ENCODE measurements around the gene NSUN4.
A peak's percentile ranks its signal among the peaks of the same experiment; 100 is the strongest.
"Not testable (repeated sequence)": the region's sequence is repeated elsewhere in the genome, so short reads cannot be mapped to it uniquely, and the experiment has no call there.

The NSUN4 gene

GRCh38 chr1:46317323-46317722 lies 23.3 kb upstream of the NSUN4 start:
- H3K27me3 Mint-ChIP-seq = no peaks in the 10 kb centered on the region
- peaks cover 48% of the 10 kb centered on the region for H3K36me3 Mint-ChIP-seq
- H3K4me3 Mint-ChIP-seq = no peak overlapping the region
- H3K27ac Mint-ChIP-seq = no peak overlapping the region
- H3K9me3 Mint-ChIP-seq = no peaks in the 10 kb centered on the region
- no peak for ATAC-seq
- H3K4me1 Mint-ChIP-seq = peaks cover 25% of the 10 kb centered on the region

GRCh38 chr1:46319301-46319700 lies 21.3 kb upstream of the NSUN4 start:
- not testable (repeated sequence) for H3K27ac Mint-ChIP-seq, H3K27me3 Mint-ChIP-seq, ATAC-seq, H3K4me3 Mint-ChIP-seq, H3K9me3 Mint-ChIP-seq
- H3K4me1 Mint-ChIP-seq = peaks cover 33% of the 10 kb centered on the region
- H3K36me3 Mint-ChIP-seq = peaks cover 47% of the 10 kb centered on the region

- not testable (repeated sequence) for H3K9me3 Mint-ChIP-seq, H3K4me3 Mint-ChIP-seq, H3K27me3 Mint-ChIP-seq, ATAC-seq
- Mint-ChIP-seq H3K27ac (peak overlapping the region; percentile 81), H3K4me1 (peaks cover 38% of the 10 kb centered on the region), H3K36me3 (peaks cover 44% of the 10 kb centered on the region)
Observed at GRCh38 chr1:46319960-46320914, 20.4 kb upstream of the NSUN4 start.

GRCh38 chr1:46322191-46322590 lies 18.4 kb upstream of the NSUN4 start:
- Mint-ChIP-seq H3K36me3 (peaks cover 43% of the 10 kb centered on the region), H3K4me1 (peaks cover 53% of the 10 kb centered on the region), H3K4me3 (peak overlapping the region; percentile 69), H3K27ac (peak overlapping the region; percentile 81)
- not testable (repeated sequence) for H3K27me3 Mint-ChIP-seq, H3K9me3 Mint-ChIP-seq, ATAC-seq

GRCh38 chr1:46325285-46326076 lies 15.1 kb upstream of the NSUN4 start:
- H3K9me3 Mint-ChIP-seq, H3K27me3 Mint-ChIP-seq: not testable (repeated sequence)
- Mint-ChIP-seq H3K4me3 (peak overlapping the region; percentile 77), H3K36me3 (peaks cover 61% of the 10 kb centered on the region), H3K27ac (peak overlapping the region; percentile 100), H3K4me1 (peaks cover 63% of the 10 kb centered on the region)
- peak; percentile 51 for ATAC-seq

- H3K27me3 Mint-ChIP-seq, H3K9me3 Mint-ChIP-seq, ATAC-seq: not testable (repeated sequence)
- peaks cover 72% of the 10 kb centered on the region for H3K4me1 Mint-ChIP-seq
- peaks cover 55% of the 10 kb centered on the region for H3K36me3 Mint-ChIP-seq
- H3K4me3 Mint-ChIP-seq = peak overlapping the region; percentile 60
- H3K27ac Mint-ChIP-seq = peak overlapping the region; percentile 61
Observed at GRCh38 chr1:46328182-46328581, 12.4 kb upstream of the NSUN4 start.

GRCh38 chr1:46329807-46330206 lies 10.8 kb upstream of the NSUN4 start:
- not testable (repeated sequence) for H3K27me3 Mint-ChIP-seq, H3K9me3 Mint-ChIP-seq, ATAC-seq
- Mint-ChIP-seq H3K27ac (peak overlapping the region; percentile 100), H3K4me3 (peak overlapping the region; percentile 99), H3K4me1 (peaks cover 77% of the 10 kb centered on the region), H3K36me3 (peaks cover 46% of the 10 kb centered on the region)

GRCh38 chr1:46330381-46330780 lies 10.2 kb upstream of the NSUN4 start:
- peaks cover 40% of the 10 kb centered on the region for H3K36me3 Mint-ChIP-seq
- H3K4me3 Mint-ChIP-seq = peak overlapping the region; percentile 99
- not testable (repeated sequence) for H3K27me3 Mint-ChIP-seq, ATAC-seq, H3K9me3 Mint-ChIP-seq
- H3K4me1 Mint-ChIP-seq = peaks cover 71% of the 10 kb centered on the region
- peak overlapping the region; percentile 100 for H3K27ac Mint-ChIP-seq

GRCh38 chr1:46331786-46332540 lies 8.6 kb upstream of the NSUN4 start:
- peak; percentile 80 for ATAC-seq
- peaks cover 60% of the 10 kb centered on the region for H3K4me1 Mint-ChIP-seq
- peak overlapping the region; percentile 99 for H3K4me3 Mint-ChIP-seq

GRCh38 chr1:46333300-46334029 lies 7.1 kb upstream of the NSUN4 start:
- peak overlapping the region; percentile 100 for H3K27ac Mint-ChIP-seq
- H3K27me3 Mint-ChIP-seq = no peaks in the 10 kb centered on the region
- no peaks in the 10 kb centered on the region for H3K9me3 Mint-ChIP-seq
- H3K36me3 Mint-ChIP-seq = peaks cover 27% of the 10 kb centered on the region
- H3K4me3 Mint-ChIP-seq = peak overlapping the region; percentile 48
- peaks cover 52% of the 10 kb centered on the region for H3K4me1 Mint-ChIP-seq
- peak; percentile 72 for ATAC-seq

More at GRCh38 chr1:46331786-46332540, 8.6 kb upstream of the NSUN4 start:
- not testable (repeated sequence) for H3K27me3 Mint-ChIP-seq, H3K9me3 Mint-ChIP-seq
- H3K27ac Mint-ChIP-seq = peak overlapping the region; percentile 100
- peaks cover 37% of the 10 kb centered on the region for H3K36me3 Mint-ChIP-seq

- no peak for ATAC-seq
Observed at GRCh38 chr1:46334030-46334384, 6.6 kb upstream of the NSUN4 start.

GRCh38 chr1:46335081-46335480 lies 5.5 kb upstream of the NSUN4 start:
- no peaks in the 10 kb centered on the region for H3K9me3 Mint-ChIP-seq
- no peak for ATAC-seq
- H3K27ac Mint-ChIP-seq = no peak overlapping the region
- H3K36me3 Mint-ChIP-seq = peaks cover 17% of the 10 kb centered on the region
- H3K4me1 Mint-ChIP-seq = peaks cover 55% of the 10 kb centered on the region
- H3K27me3 Mint-ChIP-seq = no peaks in the 10 kb centered on the region
- no peak overlapping the region for H3K4me3 Mint-ChIP-seq

More at GRCh38 chr1:46334030-46334384, 6.6 kb upstream of the NSUN4 start:
- Mint-ChIP-seq H3K27me3 (no peaks in the 10 kb centered on the region), H3K4me1 (peaks cover 55% of the 10 kb centered on the region), H3K36me3 (peaks cover 25% of the 10 kb centered on the region), H3K27ac (peak overlapping the region; percentile 100), H3K9me3 (no peaks in the 10 kb centered on the region), H3K4me3 (no peak overlapping the region)

- not testable (repeated sequence) for ATAC-seq, H3K9me3 Mint-ChIP-seq, H3K27me3 Mint-ChIP-seq, H3K27ac Mint-ChIP-seq, H3K4me3 Mint-ChIP-seq
- peaks cover 23% of the 10 kb centered on the region for H3K36me3 Mint-ChIP-seq
- peaks cover 53% of the 10 kb centered on the region for H3K4me1 Mint-ChIP-seq
Observed at GRCh38 chr1:46337409-46337808, 3.2 kb upstream of the NSUN4 start.

GRCh38 chr1:46341222-46342083 lies 846 bp downstream of the NSUN4 start:
- peaks cover 55% of the 10 kb centered on the region for H3K4me1 Mint-ChIP-seq
- H3K27ac Mint-ChIP-seq = peak overlapping the region; percentile 99
- H3K4me3 Mint-ChIP-seq = peak overlapping the region; percentile 98
- peaks cover 54% of the 10 kb centered on the region for H3K36me3 Mint-ChIP-seq
- no peaks in the 10 kb centered on the region for H3K27me3 Mint-ChIP-seq
- H3K9me3 Mint-ChIP-seq = no peaks in the 10 kb centered on the region
- ATAC-seq = no peak

All from stimulated activated memory B cell treated with anti-CD40 and anti-IgM and Interleukin-4, amounts not matched to agents 10 μg/mL and 1 μg/mL and 100 μg/mL, for 72 hours (primary cell).